Measurements from ENCODE around the gene RNF208. TPM values are rescaled to one million over a fixed set of nuclear protein-coding genes. Genes with fewer than 3 reads are reported as not detected.
A peak's percentile ranks its signal among the peaks of the same experiment; 100 is the strongest.

The RNF208 gene
- total and polyA plus RNA-seq, 9 of the 15 experiments (the other 6 are each of a cell fraction or from before 2014, with no cell fraction given) = 0.15 to 6.9 (median 0.50) TPM; not detected in 2

GRCh38 chr9:137228506-137228967, 6.5 kb upstream of the RNF208 start (continued):
- peak; percentile 76 for TF ChIP-seq ZBTB33 (CRISPR knock-in tag; IDR thresholded peaks at IDR 0.05)
- TF ChIP-seq ZNF398 (CRISPR knock-in tag; IDR thresholded peaks at IDR 0.05) = no peak
- TF ChIP-seq KDM5B (IDR thresholded peaks at IDR 0.05; ENCODE audit: insufficient replicate concordance, low read depth, low read length) = peak; percentile 49
- TF ChIP-seq KHSRP (IDR thresholded peaks at IDR 0.05) = no peak
- TF ChIP-seq ESRRA (IDR thresholded peaks at IDR 0.05; ENCODE audit: borderline replicate concordance, low read depth) = no peak
- no peak for TF ChIP-seq THRA (IDR thresholded peaks at IDR 0.05)
- no peak for TF ChIP-seq FOS (IDR thresholded peaks at IDR 0.05; ENCODE audit: extremely low read depth, insufficient read length)
- TF ChIP-seq EGR1 (conservative IDR thresholded peaks at IDR 0.05) = peak; percentile 82
- TF ChIP-seq FIP1L1 (IDR thresholded peaks at IDR 0.05; ENCODE audit: low read depth, low read length, poor library complexity, severe bottlenecking) = peak; percentile 9
- no peak for TF ChIP-seq MAZ (CRISPR knock-in tag; conservative IDR thresholded peaks at IDR 0.05 in 1 of 2, IDR thresholded peaks at IDR 0.05 in 1 of 2)
- no peak for TF ChIP-seq ARID2 (IDR thresholded peaks at IDR 0.05)
- no peak for TF ChIP-seq POLR2H (tag; IDR thresholded peaks at IDR 0.05; ENCODE audit: low read depth)
- no peak for TF ChIP-seq SRSF9 (IDR thresholded peaks at IDR 0.05; ENCODE audit: borderline replicate concordance, low read depth, low read length)
- no peak for TF ChIP-seq ZBTB49 (CRISPR knock-in tag; IDR thresholded peaks at IDR 0.05; ENCODE audit: borderline replicate concordance)
- no peak for TF ChIP-seq ZNF3 (CRISPR knock-in tag; IDR thresholded peaks at IDR 0.05)
- no peak for TF ChIP-seq ZNF431 (CRISPR knock-in tag; IDR thresholded peaks at IDR 0.05)
- no peak for TF ChIP-seq ZBTB1 (CRISPR knock-in tag; IDR thresholded peaks at IDR 0.05; ENCODE audit: borderline replicate concordance, low read depth)
- no peak for TF ChIP-seq CBX8 (IDR thresholded peaks at IDR 0.05; ENCODE audit: borderline replicate concordance, extremely low read depth, low read depth, low read length, poor library complexity, severe bottlenecking)

Data from K562 (cell line).